HCT116 (cell line): ENCODE data around the gene MYRFL. TPM values are rescaled to one million over a fixed set of nuclear protein-coding genes. Genes with fewer than 3 reads are reported as not detected.

Experiments used
- ATAC-seq: fragments of 200-7000 bp; cut with Tn5 transposase; 2 replicates; pipeline ENCODE4 v1.9.1; 2020; ENCODE audit warnings: mild to moderate bottlenecking, moderate library complexity
- BruUV-seq: library from RNA; stranded (reverse); fragments of 400-500 nt; replicated peaks from 2 replicates; lab custom pipeline; 2021; lab: Mats Ljungman, UMichigan
- CTCF ChIA-PET: fragments of 300-600 bp; sonication (Branson Sonifier 250); formaldehyde crosslinking; loops from one replicate; lab custom pipeline; 2021; ENCODE audit warnings: antibody characterized with exemption; lab: Charles Lee
- POLR2A ChIA-PET: fragments of 300-600, 350-600 bp; sonication (Branson Sonifier 250); formaldehyde crosslinking; loops from one replicate; lab custom pipeline; 2021; ENCODE audit warnings: antibody characterized with exemption; lab: Charles Lee
- RAD21 ChIA-PET, 2 experiments: fragments of 300-600 bp; sonication (Branson Sonifier 250); formaldehyde crosslinking; loops; one replicate each; lab custom pipeline; 2023; ENCODE audit warnings: low total read pairs in 2 of 2; ENCODE audit not compliant: uncharacterized antibody in 2 of 2, unreplicated experiment in 2 of 2, low non-redundant PET in 1 of 2; lab: Charles Lee
- DNase-seq: peaks from one replicate; pipeline ENCODE4 v3.0.0-alpha.2; 2010; ENCODE audit warnings: low read depth, low spot score
- H2AFZ ChIP-seq: fragments of 200-600 bp; shearing (Covaris generic), sonication (generic); 2 replicates; pipeline ENCODE4 v1.6.1; 2017; ENCODE audit warnings: low read depth, mixed run types, mixed read lengths, antibody characterized with exemption, low read length; ENCODE audit not compliant: poor library complexity, severe bottlenecking
- H3K27ac ChIP-seq: 2 replicates; pipeline ENCODE4 v1.5.1; 2012; ENCODE audit warnings: low read depth, low read length
- H3K27me3 ChIP-seq: fragments of 200-600 bp; sonication (generic); 2 replicates; pipeline ENCODE4 v1.6.1; 2016; ENCODE audit warnings: mixed run types, low read length, mixed read lengths; ENCODE audit not compliant: insufficient read depth
- H3K36me3 ChIP-seq, 2 experiments: fragments of 200-500 bp in 1 of 2; fragments of 200-600 bp in 1 of 2; sonication (Bioruptor generic) in 1 of 2; sonication (generic) in 1 of 2; 2 replicates each; pipeline versions ENCODE4 v1.5.1 to v1.6.1; 2014 to 2016; ENCODE audit warnings: low read length in 2 of 2, inconsistent platforms in 1 of 2, mixed read lengths in 1 of 2, mixed run types in 1 of 2; ENCODE audit not compliant: insufficient read depth in 2 of 2, control insufficient read depth in 1 of 2
- H3K4me1 ChIP-seq, 2 experiments: fragments of 200-600 bp in 1 of 2; sonication (generic) in 1 of 2; 2 replicates each; pipeline versions ENCODE4 v1.5.1 to v1.6.1; 2012 to 2017; ENCODE audit warnings: low read length in 2 of 2, inconsistent platforms in 1 of 2, mild to moderate bottlenecking in 1 of 2, mixed read lengths in 1 of 2, mixed run types in 1 of 2, moderate library complexity in 1 of 2; ENCODE audit not compliant: insufficient read depth in 2 of 2, control insufficient read depth in 1 of 2
- H3K4me2 ChIP-seq: fragments of 200-600 bp; sonication (generic); 2 replicates; pipeline ENCODE4 v1.6.1; 2017; ENCODE audit warnings: mixed run types, low read length, mixed read lengths
- H3K4me3 ChIP-seq, 2 experiments: fragments of 200-600 bp in 1 of 2; sonication (generic) in 1 of 2; replicated peaks in 1 of 2; 2 replicates each; pipeline ENCODE4 v1.5.1; 2011 to 2016; ENCODE audit warnings: low read length in 2 of 2, control low read depth in 1 of 2, low read depth in 1 of 2, mild to moderate bottlenecking in 1 of 2, mixed read lengths in 1 of 2, mixed run types in 1 of 2
- H3K79me2 ChIP-seq: fragments of 200-600 bp; sonication (generic); 2 replicates; pipeline ENCODE4 v1.6.1; 2017; ENCODE audit warnings: mild to moderate bottlenecking, mixed run types, low read length, moderate library complexity, mixed read lengths; ENCODE audit not compliant: insufficient read depth
- H3K9ac ChIP-seq: fragments of 200-600 bp; sonication (generic); 2 replicates; pipeline ENCODE4 v1.6.1; 2016; ENCODE audit warnings: low read length, mixed read lengths
- H3K9me2 ChIP-seq: fragments of 200-600 bp; sonication (generic), shearing (Covaris generic); 2 replicates; pipeline ENCODE4 v1.6.1; 2017; ENCODE audit warnings: mixed run types, mild to moderate bottlenecking, moderate library complexity; ENCODE audit not compliant: insufficient read depth
- H3K9me3 ChIP-seq, 2 experiments: fragments of 200-500 bp in 1 of 2; fragments of 200-600 bp in 1 of 2; sonication (Bioruptor generic) in 1 of 2; sonication (generic) in 1 of 2; 2 replicates each; pipeline ENCODE4 v1.6.1; 2014 to 2017; ENCODE audit warnings: low read length in 2 of 2, mixed read lengths in 2 of 2, inconsistent platforms in 1 of 2, low read depth in 1 of 2, mild to moderate bottlenecking in 1 of 2, mixed run types in 1 of 2, moderate library complexity in 1 of 2; ENCODE audit not compliant: control insufficient read depth in 1 of 2, insufficient read depth in 1 of 2
- H4K20me1 ChIP-seq: fragments of 200-600 bp; sonication (generic), shearing (Covaris generic); 2 replicates; pipeline ENCODE4 v1.6.1; 2017; ENCODE audit warnings: mixed run types, mild to moderate bottlenecking, moderate library complexity; ENCODE audit not compliant: insufficient read depth
- CBX3 ChIP-seq: IDR thresholded peaks from 2 replicates; pipeline ENCODE4 v1.6.1; 2012; ENCODE audit warnings: low read depth
- EGR1 ChIP-seq: IDR thresholded peaks from 2 replicates; pipeline ENCODE4 v1.6.1; 2012; ENCODE audit warnings: low read depth
- EZH2 ChIP-seq: fragments of 200-600 bp; sonication (generic); IDR thresholded peaks from 2 replicates; pipeline ENCODE4 v1.6.1; 2017; ENCODE audit warnings: antibody characterized with exemption, mixed run types
- EZH2phosphoT487 ChIP-seq: fragments of 200-600 bp; IDR thresholded peaks from 2 replicates; pipeline ENCODE4 v1.6.1; 2018; ENCODE audit warnings: antibody characterized with exemption, borderline replicate concordance
- FOSL1 ChIP-seq: IDR thresholded peaks from 2 replicates; pipeline ENCODE4 v1.6.1; 2012; ENCODE audit warnings: low read depth
- JUND ChIP-seq: IDR thresholded peaks from 2 replicates; pipeline ENCODE4 v1.6.1; 2012
- POLR2AphosphoS5 ChIP-seq: IDR thresholded peaks from 2 replicates; pipeline ENCODE4 v1.6.1; 2011; ENCODE audit warnings: mild to moderate bottlenecking, low read depth, low read length, moderate library complexity
- RAD21 ChIP-seq: IDR thresholded peaks from 2 replicates; pipeline ENCODE4 v1.6.1; 2012; ENCODE audit warnings: low read depth, mild to moderate bottlenecking
- SIN3A ChIP-seq: IDR thresholded peaks from 2 replicates; pipeline ENCODE4 v1.6.1; 2012; ENCODE audit warnings: low read depth
- SP1 ChIP-seq: IDR thresholded peaks from 2 replicates; pipeline ENCODE4 v1.6.1; 2012; ENCODE audit warnings: low read depth
- ZFX ChIP-seq: fragments of 450-650 bp; IDR thresholded peaks from 2 replicates; pipeline ENCODE4 v1.6.1; 2017
- intact Hi-C: fragments of 100-400 bp; cut with micrococcal nuclease; formaldehyde crosslinking; loops from 2 replicates; pipeline ENCODE4 v1.10.0; 2022
- total RNA-seq: library from RNA; stranded (reverse); gene quantifications from one replicate; pipeline ENCODE4 v1.2.1, GENCODE V29; 2021; ENCODE audit not compliant: unreplicated experiment
- TF ChIP-seq, protein P1 (sequence below): IDR thresholded peaks from 2 replicates; pipeline ENCODE4 v1.6.1; 2012; ENCODE audit warnings: low read depth
- TF ChIP-seq, protein P2 (sequence below), 3 experiments: fragments of 200-600 bp in 1 of 3; sonication (generic) in 1 of 3; IDR thresholded peaks in 2 of 3; conservative IDR thresholded peaks in 1 of 3; 2 replicates each; pipeline ENCODE4 v1.5.1; 2012 to 2017; ENCODE audit warnings: low read depth in 2 of 3, low read length in 2 of 3, antibody characterized with exemption in 1 of 3, borderline replicate concordance in 1 of 3, control low read depth in 1 of 3, mild to moderate bottlenecking in 1 of 3, mixed read lengths in 1 of 3, mixed run types in 1 of 3, moderate library complexity in 1 of 3; ENCODE audit not compliant: insufficient read depth in 1 of 3

The MYRFL gene
- total RNA-seq, 1 experiment from 2014 or later = 0.30 TPM

DNA sequence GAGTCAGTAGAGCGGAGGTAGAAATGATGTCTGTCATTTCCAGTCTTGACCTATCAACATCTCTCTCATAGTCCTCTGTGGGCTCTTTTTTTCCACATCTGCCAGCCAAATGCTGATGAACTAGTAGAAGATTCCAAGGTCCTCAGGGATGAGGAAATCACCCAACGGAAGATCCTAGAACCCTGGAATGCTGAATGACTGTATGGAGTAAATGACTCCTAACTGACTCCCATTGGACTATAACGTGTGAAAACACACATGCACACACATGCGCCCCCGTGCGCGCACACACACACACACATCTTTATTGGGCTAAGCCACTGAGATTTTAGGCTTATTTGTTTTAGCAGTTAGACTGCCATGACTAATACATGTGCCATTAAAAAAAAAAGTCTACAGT lies 159.2 kb downstream of the MYRFL start:
- no peak overlapping the region for H3K4me2 ChIP-seq
- ATAC-seq = no peak
- no peak overlapping the region for H3K4me3 ChIP-seq
- no peaks in the 10 kb centered on the region for H3K9me2 ChIP-seq
- H2AFZ ChIP-seq = no peak overlapping the region
- no peaks in the 10 kb centered on the region for H4K20me1 ChIP-seq
- H3K9me3 ChIP-seq = no peaks in the 10 kb centered on the region
- peaks cover 12 to 24% of the 10 kb centered on the region in 2 experiments for H3K4me1 ChIP-seq
- no peaks in the 10 kb centered on the region for H3K27me3 ChIP-seq
- H3K27ac ChIP-seq = no peak overlapping the region
- no peak for DNase-seq
- POLR2A ChIA-PET = no interaction called here
- intact Hi-C loops = loop anchor here (10.0 kb wide), 1 partner anchor 591 kb away; no protein-coding TSS in a partner anchor
- H3K36me3 ChIP-seq = no peaks in the 10 kb centered on the region
- no peak overlapping the region for H3K9ac ChIP-seq
- no peaks in the 10 kb centered on the region for H3K79me2 ChIP-seq
- BruUV-seq = no TSS peak
- RAD21 ChIA-PET = no interaction called here
- CTCF ChIA-PET = no interaction called here
- TF ChIP-seq JUND (no peak), ZFX (no peak), EZH2phosphoT487 (no peak), RAD21 (no peak), EZH2 (no peak), POLR2AphosphoS5 (no peak), SIN3A (no peak), FOSL1 (no peak), CBX3 (no peak), SP1 (no peak), EGR1 (no peak)
- TF ChIP-seq, protein P1, sequence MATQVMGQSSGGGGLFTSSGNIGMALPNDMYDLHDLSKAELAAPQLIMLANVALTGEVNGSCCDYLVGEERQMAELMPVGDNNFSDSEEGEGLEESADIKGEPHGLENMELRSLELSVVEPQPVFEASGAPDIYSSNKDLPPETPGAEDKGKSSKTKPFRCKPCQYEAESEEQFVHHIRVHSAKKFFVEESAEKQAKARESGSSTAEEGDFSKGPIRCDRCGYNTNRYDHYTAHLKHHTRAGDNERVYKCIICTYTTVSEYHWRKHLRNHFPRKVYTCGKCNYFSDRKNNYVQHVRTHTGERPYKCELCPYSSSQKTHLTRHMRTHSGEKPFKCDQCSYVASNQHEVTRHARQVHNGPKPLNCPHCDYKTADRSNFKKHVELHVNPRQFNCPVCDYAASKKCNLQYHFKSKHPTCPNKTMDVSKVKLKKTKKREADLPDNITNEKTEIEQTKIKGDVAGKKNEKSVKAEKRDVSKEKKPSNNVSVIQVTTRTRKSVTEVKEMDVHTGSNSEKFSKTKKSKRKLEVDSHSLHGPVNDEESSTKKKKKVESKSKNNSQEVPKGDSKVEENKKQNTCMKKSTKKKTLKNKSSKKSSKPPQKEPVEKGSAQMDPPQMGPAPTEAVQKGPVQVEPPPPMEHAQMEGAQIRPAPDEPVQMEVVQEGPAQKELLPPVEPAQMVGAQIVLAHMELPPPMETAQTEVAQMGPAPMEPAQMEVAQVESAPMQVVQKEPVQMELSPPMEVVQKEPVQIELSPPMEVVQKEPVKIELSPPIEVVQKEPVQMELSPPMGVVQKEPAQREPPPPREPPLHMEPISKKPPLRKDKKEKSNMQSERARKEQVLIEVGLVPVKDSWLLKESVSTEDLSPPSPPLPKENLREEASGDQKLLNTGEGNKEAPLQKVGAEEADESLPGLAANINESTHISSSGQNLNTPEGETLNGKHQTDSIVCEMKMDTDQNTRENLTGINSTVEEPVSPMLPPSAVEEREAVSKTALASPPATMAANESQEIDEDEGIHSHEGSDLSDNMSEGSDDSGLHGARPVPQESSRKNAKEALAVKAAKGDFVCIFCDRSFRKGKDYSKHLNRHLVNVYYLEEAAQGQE = no peak
- TF ChIP-seq, protein P2, sequence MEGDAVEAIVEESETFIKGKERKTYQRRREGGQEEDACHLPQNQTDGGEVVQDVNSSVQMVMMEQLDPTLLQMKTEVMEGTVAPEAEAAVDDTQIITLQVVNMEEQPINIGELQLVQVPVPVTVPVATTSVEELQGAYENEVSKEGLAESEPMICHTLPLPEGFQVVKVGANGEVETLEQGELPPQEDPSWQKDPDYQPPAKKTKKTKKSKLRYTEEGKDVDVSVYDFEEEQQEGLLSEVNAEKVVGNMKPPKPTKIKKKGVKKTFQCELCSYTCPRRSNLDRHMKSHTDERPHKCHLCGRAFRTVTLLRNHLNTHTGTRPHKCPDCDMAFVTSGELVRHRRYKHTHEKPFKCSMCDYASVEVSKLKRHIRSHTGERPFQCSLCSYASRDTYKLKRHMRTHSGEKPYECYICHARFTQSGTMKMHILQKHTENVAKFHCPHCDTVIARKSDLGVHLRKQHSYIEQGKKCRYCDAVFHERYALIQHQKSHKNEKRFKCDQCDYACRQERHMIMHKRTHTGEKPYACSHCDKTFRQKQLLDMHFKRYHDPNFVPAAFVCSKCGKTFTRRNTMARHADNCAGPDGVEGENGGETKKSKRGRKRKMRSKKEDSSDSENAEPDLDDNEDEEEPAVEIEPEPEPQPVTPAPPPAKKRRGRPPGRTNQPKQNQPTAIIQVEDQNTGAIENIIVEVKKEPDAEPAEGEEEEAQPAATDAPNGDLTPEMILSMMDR (IDR thresholded peaks at IDR 0.05 in 2 of 3, conservative IDR thresholded peaks at IDR 0.05 in 1 of 3; ENCODE audit: borderline replicate concordance in 1 of 3, insufficient read depth in 1 of 3, low read depth in 2 of 3, low read length in 2 of 3) = no peak
